HG02642 (cell line): ENCODE results near the gene CDKL5.
"Not testable (repeated sequence)": the region's sequence is repeated elsewhere in the genome, so short reads cannot be mapped to it uniquely, and the experiment has no call there.

Experiments used
- ATAC-seq: cut with Tn5 transposase; IDR thresholded peaks from one replicate; pipeline ENCODE4 v1.9.1; 2021; ENCODE audit warnings: mild to moderate bottlenecking; ENCODE audit not compliant: unreplicated experiment, poor library complexity

CDKL5 gene

GRCh38 chrX:18425199-18426003, at the start of gene CDKL5:
Gene CDKL5, plus strand, starts transcription at chrX:18425608. Its CDS starts 81,489 bp downstream, at chrX:18507097.
- peak; percentile 98 for ATAC-seq

GRCh38 chrX:18377796-18378195, 47.6 kb upstream of the CDKL5 start:
- ATAC-seq: no peak

GRCh38 chrX:18389966-18390365, 35.4 kb upstream of the CDKL5 start:
- ATAC-seq: no peak

GRCh38 chrX:18390941-18391538, 34.4 kb upstream of the CDKL5 start:
- no peak for ATAC-seq

- no peak for ATAC-seq
Observed at GRCh38 chrX:18394477-18394876, 30.9 kb upstream of the CDKL5 start.

GRCh38 chrX:18401848-18402213, 23.6 kb upstream of the CDKL5 start:
- no peak for ATAC-seq

DNA sequence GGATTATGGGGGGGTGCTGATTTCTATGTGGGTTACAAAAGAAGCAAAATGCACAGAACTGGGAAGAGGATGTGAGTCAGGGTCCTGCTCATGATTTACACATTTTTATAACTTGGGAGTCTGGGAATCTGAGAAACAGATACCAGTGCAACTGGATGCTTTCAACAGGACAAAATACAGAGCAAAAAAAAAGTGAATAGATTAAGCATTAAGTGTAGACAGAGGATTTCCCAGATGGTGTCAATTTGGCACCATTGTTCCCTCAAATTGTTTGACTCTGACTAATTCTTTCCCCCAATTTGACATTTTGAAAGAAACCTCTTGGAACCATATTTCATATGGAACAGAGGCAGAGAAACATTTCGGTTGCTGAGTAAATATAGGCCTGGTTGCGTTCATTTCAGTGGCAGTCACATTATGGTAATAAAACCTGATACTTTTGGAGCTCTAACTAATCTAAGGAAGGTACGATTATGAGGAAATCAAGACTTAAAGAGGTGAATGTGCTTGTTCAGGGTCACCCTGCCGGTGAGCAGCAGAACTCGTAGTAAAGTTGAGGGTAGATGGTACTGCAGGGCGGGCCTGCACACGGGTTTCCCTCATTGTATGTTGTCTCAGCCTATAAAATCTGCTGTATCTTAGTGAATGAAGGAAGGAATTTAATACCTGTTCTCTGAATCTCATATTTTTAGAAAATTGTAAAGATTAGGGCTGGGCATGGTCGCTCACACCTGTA, 18.7 kb upstream of the CDKL5 start:
- ATAC-seq: no peak

GRCh38 chrX:18410038-18410437, 15.4 kb upstream of the CDKL5 start:
- ATAC-seq: no peak

GRCh38 chrX:18415386-18415785, 10.0 kb upstream of the CDKL5 start:
- no peak for ATAC-seq

DNA sequence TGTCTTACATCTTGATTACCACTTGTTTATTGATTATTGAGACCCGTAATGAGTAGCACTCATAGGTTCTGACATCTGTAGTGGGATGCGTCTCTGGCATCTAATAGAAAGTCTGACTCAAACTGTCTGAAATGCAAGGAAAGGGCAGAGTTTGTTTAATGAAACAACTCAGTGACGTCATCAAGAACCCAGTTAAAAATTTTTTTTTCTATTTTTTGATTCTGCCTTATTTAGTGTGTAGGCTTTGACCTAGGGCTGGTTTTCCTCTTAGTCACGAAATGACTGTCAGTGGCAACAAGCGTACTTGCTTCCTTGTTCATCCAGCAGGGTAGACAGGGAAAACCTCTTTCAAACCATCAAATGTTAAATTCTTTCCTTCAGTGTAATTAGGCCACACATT, 3.1 kb upstream of the CDKL5 start:
- ATAC-seq: no peak

- no peak for ATAC-seq
Observed at GRCh38 chrX:18422886-18423285, 2.5 kb upstream of the CDKL5 start.

DNA sequence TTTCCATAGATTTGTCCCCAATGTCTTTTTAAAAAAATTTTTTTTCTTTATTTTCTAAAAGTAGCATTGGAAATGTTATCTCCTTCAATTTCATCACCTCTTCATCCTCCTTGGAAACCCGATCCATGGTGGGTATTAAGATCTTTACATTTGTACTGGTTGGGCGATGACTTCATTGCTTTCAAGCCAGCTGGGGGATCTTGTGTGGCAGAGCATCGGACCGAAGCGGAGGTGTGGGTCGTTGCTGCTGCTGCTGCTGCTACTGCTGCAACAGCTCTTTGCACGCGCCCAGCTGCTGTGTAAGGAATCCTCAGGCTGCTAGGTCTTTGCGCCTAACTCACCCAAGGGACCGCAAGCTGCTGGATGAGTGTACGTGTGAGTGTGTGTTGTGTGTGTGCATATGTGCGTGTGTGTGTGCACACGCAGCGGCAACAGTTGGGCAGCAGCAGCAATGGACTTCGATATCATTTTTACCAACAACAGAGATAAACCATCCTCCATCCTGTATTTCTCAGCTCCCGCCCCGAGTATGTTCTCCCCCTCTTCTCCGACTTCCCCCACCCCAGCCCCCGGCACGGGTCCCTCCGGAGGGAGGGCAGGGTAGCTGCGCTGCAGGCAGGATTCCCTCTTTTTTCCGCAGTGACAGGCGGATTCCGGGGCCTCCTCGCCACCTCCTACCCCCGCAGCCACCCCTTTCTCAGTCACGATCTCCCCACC, 768 bp upstream of the CDKL5 start:
- no peak for ATAC-seq

DNA sequence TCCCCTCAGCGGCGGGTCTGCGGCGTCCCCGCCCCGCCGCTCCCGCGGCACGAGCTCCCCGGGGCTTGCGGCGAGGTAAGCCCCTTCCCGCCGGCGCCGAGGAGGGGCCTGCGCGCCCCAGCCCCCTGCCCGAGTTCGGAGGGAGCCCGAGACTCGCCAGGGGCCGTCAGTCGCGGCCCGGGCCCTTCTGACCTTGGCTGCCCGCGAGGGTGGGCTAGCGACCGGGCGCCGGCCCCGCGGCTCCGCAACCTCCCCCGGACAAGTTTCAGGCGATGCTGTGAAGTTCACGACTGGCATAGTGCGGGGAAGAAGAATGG, 554 bp downstream of the CDKL5 start:
- ATAC-seq: no peak

- no peak for ATAC-seq
Observed at GRCh38 chrX:18428006-18428405, 2.6 kb downstream of the CDKL5 start.

GRCh38 chrX:18433288-18433687, 7.9 kb downstream of the CDKL5 start:
- not testable (repeated sequence) for ATAC-seq

GRCh38 chrX:18434896-18435295, 9.5 kb downstream of the CDKL5 start:
- no peak for ATAC-seq

GRCh38 chrX:18436017-18436416, 10.6 kb downstream of the CDKL5 start:
- ATAC-seq: no peak

GRCh38 chrX:18440835-18441234, 15.4 kb downstream of the CDKL5 start:
- ATAC-seq: no peak

- no peak for ATAC-seq
Observed at GRCh38 chrX:18441780-18442367, 16.5 kb downstream of the CDKL5 start.

- ATAC-seq: no peak
Observed at GRCh38 chrX:18448416-18448815, 23.0 kb downstream of the CDKL5 start.

GRCh38 chrX:18449236-18449635, 23.8 kb downstream of the CDKL5 start:
- no peak for ATAC-seq
